Astrocyte of the hippocampus (primary cell): ENCODE results near the gene GPATCH3.
"Not testable (repeated sequence)": the region's sequence is repeated elsewhere in the genome, so short reads cannot be mapped to it uniquely, and the experiment has no call there.

Experiments
- DNase-seq: peaks from one replicate; pipeline ENCODE4 v3.0.0; 2011; ENCODE audit warnings: low read depth, low spot score

GPATCH3 gene, protein sequence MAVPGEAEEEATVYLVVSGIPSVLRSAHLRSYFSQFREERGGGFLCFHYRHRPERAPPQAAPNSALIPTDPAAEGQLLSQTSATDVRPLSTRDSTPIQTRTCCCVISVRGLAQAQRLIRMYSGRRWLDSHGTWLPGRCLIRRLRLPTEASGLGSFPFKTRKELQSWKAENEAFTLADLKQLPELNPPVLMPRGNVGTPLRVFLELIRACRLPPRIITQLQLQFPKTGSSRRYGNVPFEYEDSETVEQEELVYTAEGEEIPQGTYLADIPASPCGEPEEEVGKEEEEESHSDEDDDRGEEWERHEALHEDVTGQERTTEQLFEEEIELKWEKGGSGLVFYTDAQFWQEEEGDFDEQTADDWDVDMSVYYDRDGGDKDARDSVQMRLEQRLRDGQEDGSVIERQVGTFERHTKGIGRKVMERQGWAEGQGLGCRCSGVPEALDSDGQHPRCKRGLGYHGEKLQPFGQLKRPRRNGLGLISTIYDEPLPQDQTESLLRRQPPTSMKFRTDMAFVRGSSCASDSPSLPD

DNA sequence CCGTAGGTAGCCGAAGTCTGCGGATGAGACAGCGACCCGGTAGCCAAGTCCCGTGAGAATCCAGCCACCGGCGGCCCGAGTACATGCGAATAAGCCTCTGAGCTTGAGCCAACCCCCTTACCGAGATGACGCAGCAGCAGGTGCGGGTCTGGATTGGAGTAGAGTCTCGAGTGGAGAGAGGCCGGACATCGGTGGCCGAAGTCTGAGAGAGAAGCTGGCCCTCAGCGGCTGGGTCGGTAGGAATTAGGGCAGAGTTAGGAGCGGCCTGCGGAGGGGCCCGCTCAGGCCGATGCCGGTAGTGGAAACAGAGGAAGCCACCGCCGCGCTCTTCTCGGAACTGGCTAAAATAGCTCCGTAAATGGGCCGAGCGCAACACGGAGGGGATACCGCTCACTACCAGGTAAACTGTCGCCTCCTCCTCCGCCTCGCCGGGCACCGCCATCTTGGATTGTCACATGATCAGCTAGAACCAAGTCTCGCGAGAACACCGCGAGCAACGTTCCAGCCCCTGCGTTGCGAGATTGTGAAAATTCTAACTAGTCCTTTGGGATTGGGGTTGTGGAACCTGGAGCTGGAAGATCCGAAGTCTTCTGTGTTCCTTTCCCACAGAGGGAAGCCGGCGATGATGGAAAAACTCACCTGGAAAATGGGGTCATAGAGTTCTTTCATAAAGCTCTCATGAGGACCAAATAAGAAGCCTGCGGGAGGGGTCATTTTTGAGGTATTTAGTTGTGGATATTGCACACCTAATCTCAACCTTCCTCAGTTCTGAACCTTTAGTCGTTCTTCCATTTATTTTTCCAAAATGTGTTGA lies at the start of gene GPATCH3:
Gene GPATCH3, minus strand, starts transcription at position 467 of the 814 bp plus-strand sequence. Its CDS starts 25 bp downstream, at position 442.
- DNase-seq: peak; percentile 97

DNA sequence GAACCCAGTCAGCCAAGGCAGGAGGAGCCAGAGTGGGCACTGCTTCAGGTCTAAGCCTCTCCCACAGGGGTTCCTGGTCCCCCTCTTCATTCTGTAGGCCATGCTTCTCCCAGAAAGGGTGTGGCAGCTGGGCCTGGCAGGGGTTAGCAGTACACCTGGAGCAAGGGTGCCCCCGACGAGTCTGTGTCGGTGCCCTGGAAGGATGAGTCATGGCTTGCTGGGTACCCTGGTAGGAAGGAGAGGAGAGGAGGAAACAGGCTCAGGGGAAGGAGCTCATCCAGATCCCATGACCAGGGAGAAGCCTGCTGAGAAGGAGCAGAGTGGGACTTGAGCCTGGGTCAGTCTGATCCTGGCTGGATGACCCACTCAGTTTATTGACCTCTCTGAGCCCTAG lies 49.7 kb upstream of the GPATCH3 start:
- no peak for DNase-seq

DNA sequence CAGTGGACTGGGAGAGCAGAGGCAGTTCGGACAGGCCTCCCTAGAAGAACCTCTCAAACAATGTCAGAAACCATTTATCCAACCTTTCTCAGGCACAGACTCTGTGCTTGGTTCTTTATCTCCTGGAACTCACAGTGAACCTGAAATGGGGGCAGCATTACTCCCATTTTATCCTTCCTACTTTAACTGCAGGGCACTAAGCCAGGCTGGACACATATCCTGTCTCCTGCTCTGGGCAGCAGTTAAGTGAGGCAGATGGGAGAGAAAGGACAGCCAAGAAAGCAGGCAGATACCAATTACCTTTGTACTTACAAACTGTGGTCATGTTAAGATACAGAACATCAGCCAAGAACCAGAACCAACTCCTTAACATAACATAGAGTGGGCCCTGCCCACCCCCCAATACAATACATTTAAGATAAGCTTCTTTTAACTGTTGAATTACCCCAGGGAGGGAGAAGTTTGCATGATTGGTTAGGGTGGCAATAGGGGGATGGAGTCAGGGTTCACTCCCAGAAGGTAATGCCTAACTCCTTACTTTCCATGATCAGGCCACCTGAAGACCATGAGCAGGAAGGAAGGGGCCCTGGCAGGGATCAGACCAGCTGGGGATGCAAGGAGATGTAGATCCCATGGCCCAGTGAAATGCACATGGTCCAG lies 49.1 kb upstream of the GPATCH3 start:
- DNase-seq: no peak

DNA sequence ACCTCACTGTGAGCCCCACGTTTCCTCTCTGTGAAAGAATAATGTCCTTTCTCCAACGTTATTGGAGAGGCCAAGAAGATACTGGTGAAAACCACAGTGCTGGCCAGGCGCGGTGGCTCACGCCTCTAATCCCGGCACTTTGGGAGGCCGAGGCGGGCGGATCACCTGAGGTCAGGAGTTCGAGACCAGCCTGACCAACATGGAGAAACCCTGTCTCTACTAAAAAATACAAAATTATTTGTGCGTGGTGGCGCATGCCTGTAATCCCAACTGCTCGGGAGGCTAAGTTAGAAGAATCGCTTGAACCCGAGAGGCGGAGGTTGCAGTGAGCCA lies 48.4 kb upstream of the GPATCH3 start:
- not testable (repeated sequence) for DNase-seq

DNA sequence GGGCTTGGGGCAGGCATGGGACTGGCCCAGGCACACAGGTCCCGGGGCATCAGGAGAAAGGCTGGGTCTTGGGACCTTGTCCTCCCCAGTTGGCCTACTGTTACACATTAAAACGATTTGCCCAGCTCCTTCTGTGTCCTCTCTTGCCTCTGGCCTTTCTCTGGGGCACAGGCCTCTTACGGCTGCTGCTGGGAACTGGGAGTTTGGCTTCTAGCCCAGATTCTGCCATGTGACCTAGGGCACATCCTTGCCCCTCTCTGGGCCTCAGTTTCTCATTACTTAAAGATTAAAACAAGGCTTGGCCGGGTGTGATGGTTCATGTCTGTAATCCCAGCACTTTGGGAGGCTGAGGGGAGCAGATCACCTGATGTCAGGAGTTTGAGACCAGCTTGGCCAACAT lies 46.0 kb upstream of the GPATCH3 start:
- no peak for DNase-seq

DNA sequence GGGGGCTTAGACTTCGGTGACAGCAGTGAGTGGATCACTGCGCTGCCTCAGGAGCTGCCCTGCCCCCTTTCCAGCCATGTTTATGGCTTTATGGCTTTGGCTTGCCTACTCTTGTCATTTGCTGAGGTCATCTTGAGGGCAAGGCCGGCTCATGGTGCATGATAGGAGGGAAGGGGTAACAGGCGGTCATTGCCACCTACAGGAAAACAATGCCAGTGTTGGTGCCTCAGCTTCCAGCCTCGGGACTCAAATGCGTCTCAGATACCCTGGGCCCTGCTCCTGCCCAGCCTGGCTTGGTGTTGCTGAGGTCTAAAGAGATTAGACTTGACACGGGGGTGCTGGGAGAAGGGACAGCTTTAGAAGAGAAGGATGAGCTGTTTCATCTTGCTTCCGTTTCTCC lies 45.5 kb upstream of the GPATCH3 start:
- no peak for DNase-seq

DNA sequence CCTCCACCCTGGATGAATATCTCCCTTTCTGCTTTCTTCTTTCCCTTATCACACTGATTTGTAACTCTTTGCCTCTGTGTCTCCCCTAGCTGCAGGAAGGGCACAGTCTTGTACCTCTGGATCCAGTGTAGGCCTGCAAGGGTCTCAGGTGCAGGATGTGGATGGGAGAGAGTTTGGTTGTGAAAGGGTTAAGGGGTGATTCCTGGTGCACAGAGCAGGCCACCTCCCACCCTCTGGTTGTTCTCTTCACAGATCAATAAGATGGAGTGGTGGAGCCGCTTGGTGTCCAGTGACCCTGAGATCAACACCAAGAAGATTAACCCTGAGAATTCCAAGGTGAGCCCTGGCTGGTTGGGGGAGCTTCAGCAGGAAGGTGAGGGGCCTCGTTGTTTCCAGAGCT lies 44.9 kb upstream of the GPATCH3 start:
- DNase-seq: no peak

DNA sequence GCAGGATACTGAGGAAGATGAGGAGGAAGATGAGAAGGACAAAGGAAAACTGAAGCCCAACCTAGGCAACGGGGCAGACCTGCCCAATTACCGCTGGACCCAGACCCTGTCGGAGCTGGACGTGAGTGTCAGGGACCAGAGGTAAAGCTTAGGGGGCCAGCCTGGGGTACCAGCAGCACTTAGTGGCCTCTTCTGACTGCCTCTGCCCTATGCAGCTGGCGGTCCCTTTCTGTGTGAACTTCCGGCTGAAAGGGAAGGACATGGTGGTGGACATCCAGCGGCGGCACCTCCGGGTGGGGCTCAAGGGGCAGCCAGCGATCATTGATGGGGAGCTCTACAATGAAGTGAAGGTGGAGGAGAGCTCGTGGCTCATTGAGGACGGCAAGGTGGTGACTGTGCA lies 42.4 kb upstream of the GPATCH3 start:
- no peak for DNase-seq

DNA sequence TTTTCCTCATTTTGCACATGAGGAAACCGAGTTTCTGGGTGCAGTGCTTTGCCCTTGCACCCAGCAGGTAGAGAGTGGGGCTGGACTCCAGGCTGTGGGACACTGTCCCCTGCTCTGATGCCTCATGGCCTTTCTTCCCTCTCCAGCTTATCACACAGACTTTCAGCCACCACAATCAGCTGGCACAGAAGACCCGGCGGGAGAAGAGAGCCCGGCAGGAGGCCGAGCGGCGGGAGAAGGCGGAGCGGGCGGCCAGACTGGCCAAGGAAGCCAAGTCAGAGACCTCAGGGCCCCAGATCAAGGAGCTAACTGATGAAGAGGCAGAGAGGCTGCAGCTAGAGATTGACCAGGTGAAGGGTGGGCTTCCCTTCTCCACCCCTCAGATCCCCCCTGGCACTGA lies 41.0 kb upstream of the GPATCH3 start:
- no peak for DNase-seq

DNA sequence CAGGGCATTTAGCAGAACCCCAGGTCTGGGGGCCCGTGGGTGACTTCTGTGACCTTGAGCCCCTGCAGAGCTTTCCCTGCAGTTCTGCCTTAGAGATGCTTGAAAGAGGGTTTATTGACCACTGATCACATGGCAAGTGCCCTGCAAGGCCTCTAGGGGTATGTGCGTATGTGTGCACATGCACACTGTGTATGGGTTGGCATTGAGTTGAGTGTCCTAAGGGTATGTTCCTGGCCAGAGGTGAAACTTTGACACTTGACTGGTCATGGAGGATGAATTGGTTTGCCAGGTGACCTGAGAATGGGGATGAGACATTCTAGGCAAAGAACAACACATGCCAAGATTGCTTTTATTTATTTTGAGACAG lies 38.4 kb upstream of the GPATCH3 start:
- DNase-seq: no peak

DNA sequence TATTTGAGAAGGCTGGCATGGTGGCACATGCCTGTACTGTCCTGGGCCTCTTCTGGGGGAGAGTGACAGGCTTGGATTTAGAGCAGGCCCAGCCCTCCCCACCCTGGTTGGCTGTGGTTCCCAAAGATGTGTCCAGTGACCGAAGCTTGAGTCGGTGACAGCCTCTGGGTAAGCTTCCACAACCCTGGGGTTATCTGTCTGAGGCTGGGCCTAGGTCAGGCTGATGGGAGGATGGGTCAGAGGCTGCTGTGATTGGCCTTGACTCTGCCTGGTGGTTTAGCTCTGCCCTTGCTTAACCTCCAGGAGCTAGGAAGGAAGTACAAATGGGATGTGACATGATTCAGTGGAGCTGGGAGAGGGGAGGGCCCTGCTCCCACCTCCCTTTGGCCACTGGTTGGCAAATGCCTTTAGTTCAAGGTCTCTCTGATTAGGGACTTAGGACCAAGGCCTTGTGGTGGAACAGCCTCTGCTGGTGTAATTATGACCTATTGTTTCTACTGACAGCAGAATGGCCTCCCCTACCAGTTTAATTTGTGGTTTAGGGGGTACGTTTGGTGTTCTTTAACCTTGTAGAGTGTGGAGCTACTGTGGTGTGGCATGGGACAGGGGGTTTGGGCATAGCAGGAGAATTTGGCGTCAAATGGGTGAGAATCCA lies 37.9 kb upstream of the GPATCH3 start:
- no peak for DNase-seq

DNA sequence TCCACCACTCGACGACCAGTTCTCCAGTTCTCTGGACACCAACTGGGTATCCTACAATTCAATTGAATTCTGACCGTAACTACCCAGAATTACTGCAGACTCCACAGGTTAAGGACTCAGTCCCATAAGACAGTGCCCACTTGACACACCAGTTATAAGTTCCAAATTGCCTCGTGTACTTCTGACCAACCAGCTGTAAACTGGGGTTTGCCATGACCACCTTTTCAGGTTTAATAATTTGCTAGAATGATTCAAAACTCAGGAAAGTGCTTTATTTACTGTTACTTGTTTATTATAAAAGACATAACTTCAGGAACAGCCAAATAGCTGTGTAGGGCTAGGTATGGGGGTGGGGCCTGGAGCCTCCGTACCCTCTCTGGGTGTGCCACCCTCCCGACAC lies 36.6 kb upstream of the GPATCH3 start:
- DNase-seq: no peak

DNA sequence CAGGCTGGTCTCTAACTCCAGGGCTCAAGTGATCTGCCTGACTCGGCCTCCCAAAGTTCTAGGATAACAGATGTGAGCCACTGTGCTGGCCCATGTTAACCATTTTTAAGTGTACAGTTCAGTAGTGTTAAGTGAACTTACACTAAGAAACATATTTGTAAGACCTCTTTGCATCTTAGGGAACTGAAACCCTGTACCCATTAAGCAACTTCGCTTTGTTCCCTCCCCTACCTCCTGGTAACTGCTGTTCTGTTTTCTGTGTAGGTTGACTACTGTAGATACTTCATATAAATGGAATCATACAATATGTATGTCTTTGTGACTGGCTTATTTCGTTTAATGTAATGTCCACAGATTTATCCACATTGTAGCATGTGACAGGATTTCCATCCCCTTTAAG lies 32.3 kb upstream of the GPATCH3 start:
- DNase-seq: no peak

DNA sequence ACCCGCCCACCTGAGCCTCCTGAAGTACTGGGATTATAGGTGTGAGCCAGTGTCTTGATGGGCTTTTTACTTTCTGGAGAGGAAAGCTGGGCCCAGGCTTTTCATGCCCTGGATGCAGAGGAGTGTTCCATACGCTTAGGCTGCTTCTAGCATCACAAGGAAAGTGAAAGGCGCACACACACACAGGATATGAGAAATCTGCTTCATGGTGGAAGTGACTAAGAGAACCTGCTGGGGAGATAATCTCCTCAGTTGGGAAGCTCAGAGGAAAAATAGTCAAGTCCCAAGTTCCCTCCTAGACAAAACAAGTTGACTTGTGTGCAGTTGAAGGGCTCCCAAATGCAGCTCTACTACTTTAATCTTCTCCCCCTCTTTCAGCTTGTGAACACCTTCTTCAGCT lies 23.4 kb upstream of the GPATCH3 start:
- DNase-seq: no peak

DNA sequence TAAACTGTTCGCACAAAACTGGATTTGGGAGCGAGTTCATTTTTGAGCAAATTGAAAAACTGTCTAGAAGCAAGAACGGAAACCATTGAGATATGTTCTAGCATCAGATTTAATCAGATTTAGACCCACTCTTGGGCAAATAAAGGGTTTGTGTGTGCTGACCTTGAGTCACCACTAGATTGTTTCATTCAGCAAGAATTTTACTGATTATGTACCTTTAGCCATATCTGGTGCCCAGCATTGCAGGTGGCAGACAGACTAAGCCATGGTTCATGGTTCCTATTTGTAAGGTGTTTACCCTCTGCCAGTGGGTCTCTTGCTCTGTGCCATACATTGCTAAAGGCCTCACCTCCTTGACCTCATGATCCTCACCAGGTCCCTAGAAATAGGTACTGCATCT lies 22.6 kb upstream of the GPATCH3 start:
- no peak for DNase-seq

DNA sequence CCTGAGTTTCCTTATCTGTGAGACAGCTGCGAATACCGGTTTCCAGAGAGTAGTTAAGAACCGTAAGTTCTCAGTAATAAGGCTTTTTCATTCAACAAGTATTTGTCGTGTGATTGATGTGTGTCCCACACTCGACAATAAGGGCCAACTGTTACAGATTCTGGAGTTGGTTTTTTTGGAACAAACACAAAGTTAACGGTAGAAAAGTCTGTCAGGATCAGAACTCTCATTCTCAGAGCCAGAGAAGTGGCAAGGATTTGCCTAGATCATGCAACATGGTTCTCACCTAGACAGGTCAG lies 22.1 kb upstream of the GPATCH3 start:
- DNase-seq: no peak

DNA sequence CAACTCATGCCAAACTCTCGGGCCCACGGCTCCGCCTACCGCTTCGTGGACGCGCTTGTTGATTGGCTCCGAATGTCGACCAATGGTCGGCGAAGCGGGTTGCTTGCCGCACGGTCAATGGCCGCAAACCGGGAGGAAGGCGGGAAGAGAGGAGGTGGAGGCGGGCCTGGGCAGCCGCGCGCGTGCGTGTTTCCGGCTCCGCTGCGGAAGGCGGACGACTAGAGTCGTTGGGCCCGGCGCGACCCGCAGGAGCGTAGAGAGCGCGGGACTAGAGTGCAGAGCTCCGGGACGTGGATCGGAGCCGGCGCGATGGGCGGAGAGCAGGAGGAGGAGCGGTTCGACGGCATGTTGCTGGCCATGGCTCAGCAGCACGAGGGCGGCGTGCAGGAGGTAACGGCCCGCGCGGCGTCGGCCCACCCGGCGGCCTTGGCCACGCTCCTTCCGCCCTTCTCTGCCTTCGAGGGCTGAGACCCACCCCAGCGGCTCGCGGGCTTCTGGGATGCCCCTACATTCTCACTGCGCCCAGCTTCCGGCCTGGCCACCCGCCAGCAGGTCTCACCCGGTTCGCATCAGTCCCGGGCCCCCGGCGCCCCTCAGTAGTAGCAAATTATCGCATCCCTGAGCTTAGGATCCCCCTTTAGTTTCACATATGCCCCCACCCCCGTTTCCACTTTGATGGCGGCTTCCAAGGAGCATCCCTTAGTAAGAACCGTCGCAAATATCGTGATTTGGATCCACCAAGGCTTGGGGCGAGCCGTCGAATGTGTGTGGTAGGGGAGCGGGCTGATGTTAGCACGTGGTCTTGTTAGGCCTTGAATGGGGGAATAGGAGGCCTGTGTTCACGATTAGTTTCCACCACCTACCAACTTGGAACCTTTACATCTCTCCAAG lies 21.5 kb upstream of the GPATCH3 start, which contains the start of gene NUDC:
Gene NUDC, plus strand, starts transcription at position 204 of the 891 bp plus-strand sequence. Its CDS starts 106 bp downstream, at position 310.
- peak; percentile 99 for DNase-seq

DNA sequence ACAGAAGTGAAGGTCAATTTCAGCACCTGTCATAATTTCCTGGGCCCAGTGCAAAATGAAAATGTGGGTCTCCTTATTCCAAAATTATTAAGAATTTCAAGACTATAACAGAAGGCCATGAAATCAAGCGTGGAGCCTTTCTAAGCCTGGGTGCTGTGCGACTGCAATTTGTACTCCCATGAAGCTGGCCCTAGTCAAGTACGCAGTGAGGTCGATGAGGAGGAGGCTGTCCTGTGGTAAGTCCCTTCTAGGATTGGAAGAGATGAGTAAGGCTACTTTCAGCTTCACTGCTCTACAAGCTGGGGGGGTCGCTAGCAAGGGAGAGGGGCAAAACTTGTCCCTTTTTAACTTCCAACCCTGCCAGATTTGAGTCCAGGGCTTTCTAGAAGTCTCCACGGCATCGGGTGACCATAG lies 20.9 kb upstream of the GPATCH3 start:
- DNase-seq: no peak

DNA sequence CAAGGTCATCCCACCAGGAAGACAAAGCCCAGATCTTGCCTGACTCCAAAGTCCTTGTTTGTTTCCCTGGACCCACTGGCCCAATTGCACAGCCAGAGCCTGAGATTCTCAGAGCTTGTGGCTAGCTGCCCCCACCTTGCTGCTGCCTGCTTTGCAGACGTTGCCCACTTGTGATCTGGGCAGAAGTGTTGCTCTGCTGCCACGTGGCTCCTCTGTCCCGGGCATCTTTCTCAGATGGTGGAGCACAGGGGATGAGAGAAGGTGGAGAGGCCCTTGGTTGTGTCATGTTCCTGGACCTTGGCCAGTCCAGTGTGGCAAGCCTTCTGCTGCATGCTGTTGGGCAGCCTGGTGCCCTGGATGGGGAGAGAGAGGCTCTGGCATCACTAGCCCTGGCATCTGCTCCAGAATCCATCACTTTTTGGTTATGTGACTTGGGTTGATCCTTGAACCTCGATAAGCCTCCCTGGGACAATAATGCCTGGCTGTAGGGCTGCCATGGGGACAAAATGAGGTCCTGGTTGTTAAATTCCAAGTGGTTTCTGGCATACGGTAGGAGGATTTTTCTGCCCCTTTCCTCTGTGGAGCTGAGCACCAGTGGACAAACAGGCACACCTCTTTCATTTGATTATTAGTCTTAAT lies 15.1 kb upstream of the GPATCH3 start:
- DNase-seq: no peak
